ENCODE measurements around the gene ZNF28. TPM values are rescaled to one million over a fixed set of nuclear protein-coding genes. Genes with fewer than 3 reads are reported as not detected.

ZNF28 gene
- total and polyA plus RNA-seq, 10 of the 15 experiments (the other 5 are each of a cell fraction or from before 2014, with no cell fraction given): 5.9 to 31.1 (median 15.3) TPM

GRCh38 chr19:52778811-52779210 lies 42.6 kb downstream of the ZNF28 start (continued):
- TF ChIP-seq E4F1 (IDR thresholded peaks at IDR 0.05; ENCODE audit: borderline replicate concordance, partially characterized antibody) (no peak), KAT2A (conservative IDR thresholded peaks at IDR 0.05; ENCODE audit: control insufficient read depth, low read depth, low read length) (no peak), IRF4 (IDR thresholded peaks at IDR 0.05; ENCODE audit: low read depth, low read length) (no peak), HDGF (IDR thresholded peaks at IDR 0.05) (no peak), POLR2AphosphoS2 (IDR thresholded peaks at IDR 0.05; ENCODE audit: low read depth, low read length) (no peak), BHLHE40 (IDR thresholded peaks at IDR 0.05; ENCODE audit: borderline replicate concordance in 1 of 2, low read depth in 2 of 2, low read length in 1 of 2) (peak in 1 of 2 experiments; percentile 43; a peak in 1 of 4 replicates), RELB (IDR thresholded peaks at IDR 0.05; ENCODE audit: low read depth) (peak; percentile 58; the same call in 1 of the 2 replicates), MAX (IDR thresholded peaks at IDR 0.05; ENCODE audit: low read depth, low read length) (no peak), SREBF1 (IDR thresholded peaks at IDR 0.05; ENCODE audit: low read length) (no peak), FOXM1 (IDR thresholded peaks at IDR 0.05; ENCODE audit: low read depth, low read length) (no peak), CUX1 (IDR thresholded peaks at IDR 0.05; ENCODE audit: insufficient replicate concordance, low read depth, low read length) (no peak), STAT1 (conservative IDR thresholded peaks at IDR 0.05) (no peak), CBX5 (IDR thresholded peaks at IDR 0.05; ENCODE audit: low read depth) (no peak), DPF2 (IDR thresholded peaks at IDR 0.05) (peak; percentile 50; the same call in 1 of the 2 replicates), JUNB (IDR thresholded peaks at IDR 0.05) (peak; percentile 63; the same call in 1 of the 2 replicates), ZBTB40 (IDR thresholded peaks at IDR 0.05; ENCODE audit: borderline replicate concordance) (no peak), BCL11A (IDR thresholded peaks at IDR 0.05; ENCODE audit: low read depth, low read length) (no peak)
